GM12892 (cell line): ENCODE measurements around the gene EMILIN2.

Source experiments
- DNase-seq: peaks from one replicate; pipeline ENCODE4 v3.0.0; 2011; ENCODE audit not compliant: insufficient read length
- FAIRE-seq: peaks from 2 replicates; lab custom pipeline; 2011; peaks lifted over from hg19 to GRCh38; lab: Jason Lieb, UNC
- POLR2A ChIP-seq: IDR thresholded peaks from 2 replicates; pipeline ENCODE4 v1.6.1; 2011; ENCODE audit warnings: low read depth, low read length, control low read depth
- POLR2AphosphoS5 ChIP-seq: IDR thresholded peaks from 2 replicates; pipeline ENCODE4 v1.6.1; 2011; ENCODE audit warnings: low read depth, low read length, control low read depth
- TAF1 ChIP-seq: IDR thresholded peaks from 2 replicates; pipeline ENCODE4 v1.6.1; 2011; ENCODE audit warnings: low read depth, mild to moderate bottlenecking, control low read depth, low read length, borderline replicate concordance

EMILIN2 gene

GRCh38 chr18:2894131-2894840, 47.5 kb downstream of the EMILIN2 start:
- DNase-seq (no peak), FAIRE-seq (no peak)
- no peak for TF ChIP-seq TAF1
- no peak for TF ChIP-seq POLR2AphosphoS5
- TF ChIP-seq POLR2A: no peak

GRCh38 chr18:2894841-2895370, 48.1 kb downstream of the EMILIN2 start:
- DNase-seq (no peak), FAIRE-seq (no peak)
- TF ChIP-seq POLR2A: no peak
- no peak for TF ChIP-seq POLR2AphosphoS5
- no peak for TF ChIP-seq TAF1

- TF ChIP-seq POLR2A (no peak), POLR2AphosphoS5 (no peak), TAF1 (no peak)
- FAIRE-seq (no peak), DNase-seq (no peak)
Observed at GRCh38 chr18:2895391-2895790, 48.6 kb downstream of the EMILIN2 start.

GRCh38 chr18:2896990-2897389, 50.2 kb downstream of the EMILIN2 start:
- TF ChIP-seq POLR2AphosphoS5 (no peak), POLR2A (no peak), TAF1 (no peak)
- DNase-seq: no peak
- no peak for FAIRE-seq

GRCh38 chr18:2897448-2898185, 50.8 kb downstream of the EMILIN2 start:
- FAIRE-seq: no peak
- TF ChIP-seq POLR2A: no peak
- no peak for DNase-seq

DNA sequence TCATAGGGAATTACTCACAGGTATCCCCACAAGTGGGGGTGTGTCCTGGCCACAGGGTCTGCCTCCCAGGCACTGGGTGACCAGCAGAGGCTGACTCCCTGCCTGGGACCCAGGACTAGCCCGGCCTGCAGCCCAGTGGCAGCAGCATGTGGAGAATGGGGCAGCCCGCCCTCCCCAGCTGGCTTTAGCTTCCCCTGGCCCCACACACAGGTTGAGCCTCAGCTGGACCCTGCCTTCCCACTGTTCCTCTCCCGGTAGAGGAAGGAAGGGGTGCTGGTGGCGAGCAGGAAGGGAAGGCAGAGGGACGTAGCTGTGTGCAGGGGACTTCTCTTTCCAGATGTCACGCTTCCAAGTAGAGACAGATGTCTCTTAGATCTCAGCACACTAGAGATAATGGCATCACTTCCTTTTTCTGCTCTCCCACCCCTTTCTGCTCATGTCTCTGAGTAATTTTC, 51.4 kb downstream of the EMILIN2 start:
- no peak for TF ChIP-seq POLR2AphosphoS5
- TF ChIP-seq POLR2A: no peak
- TF ChIP-seq TAF1: no peak
- DNase-seq (no peak), FAIRE-seq (no peak)

DNA sequence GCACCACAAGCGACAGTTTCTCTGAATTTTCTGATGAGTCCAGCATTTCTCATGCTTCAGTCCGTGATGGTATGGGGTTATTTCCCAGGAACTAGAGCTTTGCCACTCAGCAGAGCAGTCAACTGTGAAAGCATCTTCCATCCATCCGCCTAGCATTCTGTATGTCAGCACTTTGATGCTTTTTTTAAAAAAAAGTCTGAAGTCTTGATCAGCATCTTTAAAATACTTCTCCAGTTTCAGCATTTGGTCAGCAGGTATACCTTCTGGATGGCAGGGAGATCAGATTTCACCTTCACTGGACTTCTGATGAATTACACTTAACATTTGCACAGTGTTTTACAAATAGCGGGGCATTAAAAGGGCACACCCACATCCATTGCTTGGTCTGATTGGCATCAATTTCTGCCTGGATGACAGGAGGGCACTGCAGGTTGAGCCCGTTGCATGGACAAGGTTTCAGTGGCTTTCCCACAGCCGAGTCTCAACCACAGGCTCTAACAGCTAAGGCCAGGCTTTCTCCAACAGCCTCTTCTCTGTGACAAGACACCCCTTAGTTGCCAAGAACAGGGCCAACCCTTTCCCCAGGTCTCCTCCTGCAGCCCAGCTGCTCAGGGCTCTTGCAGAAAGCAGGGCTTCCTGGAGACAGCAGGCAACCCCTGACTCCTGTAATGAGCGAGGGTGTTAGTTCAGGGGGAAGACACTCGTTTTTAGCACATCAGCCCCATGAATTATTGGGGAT, 54.0 kb downstream of the EMILIN2 start:
- FAIRE-seq (no peak), DNase-seq (no peak)
- TF ChIP-seq POLR2A: no peak
- no peak for TF ChIP-seq POLR2AphosphoS5
- TF ChIP-seq TAF1: no peak

DNA sequence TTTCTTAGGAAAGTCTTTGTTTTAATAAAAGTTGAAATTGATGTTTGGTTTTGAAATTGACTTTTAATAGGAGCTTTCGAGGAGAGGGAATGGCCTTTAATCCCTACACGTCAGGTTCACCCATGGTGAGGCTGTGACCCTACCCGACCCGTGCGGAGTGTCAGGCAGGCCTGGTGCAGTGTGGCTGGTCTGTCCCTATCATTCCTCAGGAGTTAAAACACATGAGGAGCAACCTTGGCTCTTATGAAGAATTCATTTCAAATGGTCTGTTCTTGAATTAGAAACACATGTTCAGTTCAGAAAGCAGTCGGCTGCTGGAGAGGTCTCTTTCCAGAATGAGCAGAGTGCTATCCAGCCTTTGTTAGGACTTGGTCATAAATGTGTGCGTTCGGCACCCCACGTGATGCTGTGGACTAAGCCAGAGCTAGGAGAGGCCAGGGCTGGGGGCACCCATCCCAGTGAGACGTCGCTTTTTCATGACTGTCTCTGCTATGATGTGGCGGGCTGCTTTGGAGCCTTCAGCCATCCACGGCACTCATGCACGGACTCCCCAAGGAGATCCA, 54.7 kb downstream of the EMILIN2 start:
- no peak for FAIRE-seq
- no peak for DNase-seq
- TF ChIP-seq POLR2AphosphoS5: no peak
- TF ChIP-seq POLR2A: no peak
- TF ChIP-seq TAF1: no peak

GRCh38 chr18:2902327-2902726, 55.5 kb downstream of the EMILIN2 start:
- FAIRE-seq (no peak), DNase-seq (no peak)
- TF ChIP-seq POLR2AphosphoS5 (no peak), POLR2A (no peak), TAF1 (no peak)

GRCh38 chr18:2903006-2903405, 56.2 kb downstream of the EMILIN2 start:
- no peak for DNase-seq
- no peak for TF ChIP-seq TAF1
- no peak for TF ChIP-seq POLR2A
- no peak for TF ChIP-seq POLR2AphosphoS5
- FAIRE-seq: no peak

GRCh38 chr18:2905854-2906703, 59.3 kb downstream of the EMILIN2 start:
- no peak for TF ChIP-seq TAF1
- peak; percentile 31; the same call in 1 of the 2 replicates for TF ChIP-seq POLR2A
- no peak for TF ChIP-seq POLR2AphosphoS5
- DNase-seq (peak; percentile 51), FAIRE-seq (no peak)
